Skin epidermis (tissue), 12 donors: ENCODE measurements around the gene NFAT5.
"Not testable (repeated sequence)": the region's sequence is repeated elsewhere in the genome, so short reads cannot be mapped to it uniquely, and the experiment has no call there.

Source experiments
- H3K27ac ChIP-seq, 21 experiments: fragments of 200-600 bp; sonication (generic) in 11 of 21; one replicate each; pipeline ENCODE4 v1.5.0; 2020; ENCODE audit warnings: mild to moderate bottlenecking in 3 of 21, inconsistent platforms in 2 of 21, moderate library complexity in 2 of 21
- H3K4me3 ChIP-seq, 7 experiments: fragments of 200-600 bp; sonication (generic) in 2 of 7; one replicate each; pipeline ENCODE4 v1.5.0; 2020; ENCODE audit warnings: inconsistent platforms in 2 of 7, mild to moderate bottlenecking in 2 of 7, moderate library complexity in 1 of 7

Gene NFAT5

DNA sequence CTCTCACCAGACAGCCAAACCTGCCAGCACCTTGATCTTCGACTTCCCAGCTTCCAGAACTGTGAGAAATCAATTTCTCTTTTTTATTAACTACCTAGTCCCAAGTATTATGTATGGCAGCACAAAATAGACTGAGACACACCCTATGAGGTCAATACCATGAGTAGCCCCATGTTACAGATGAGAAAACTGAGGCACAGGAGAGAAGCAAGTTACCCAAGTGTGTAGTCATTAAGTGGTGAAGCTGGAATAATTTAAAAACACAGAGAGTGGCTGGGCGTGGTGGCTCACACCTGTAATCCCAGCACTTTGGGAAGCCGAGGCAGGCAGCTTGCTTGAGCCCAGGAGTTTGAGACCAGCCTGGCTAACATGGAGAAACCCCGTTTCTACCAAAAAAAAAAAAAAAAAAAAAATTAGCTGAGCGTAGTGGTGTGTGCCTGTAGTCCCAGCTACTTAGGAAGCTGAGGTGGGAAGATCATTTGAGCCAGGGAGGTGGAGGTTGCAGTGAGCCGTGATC, 155.7 kb downstream of the NFAT5 start:
- Histone ChIP-seq H3K4me3 (no peak overlapping the region), H3K27ac (no peak overlapping the region)

DNA sequence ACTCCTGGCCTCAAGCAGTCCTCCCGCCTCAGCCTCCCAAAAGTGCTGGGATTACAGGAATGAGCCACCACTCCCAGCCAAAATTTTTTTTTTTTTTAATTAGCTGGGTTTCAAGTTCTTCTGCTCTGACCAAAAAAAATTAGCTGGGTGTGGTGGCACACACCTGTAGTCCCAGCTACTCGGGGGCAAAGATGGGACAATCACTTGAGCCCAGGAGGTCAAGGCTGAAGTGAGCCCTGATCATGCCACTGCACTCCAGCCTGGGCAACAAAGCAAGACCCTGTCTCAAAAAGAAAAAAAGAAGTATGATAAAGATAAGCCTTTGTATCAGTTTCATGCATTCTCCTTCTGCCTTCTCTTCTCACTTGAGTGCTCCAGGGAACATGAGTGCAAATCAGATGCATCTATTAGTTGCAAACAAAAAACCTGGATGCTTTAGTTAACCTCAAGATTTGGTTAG, 158.7 kb downstream of the NFAT5 start:
- H3K27ac ChIP-seq = peak overlapping the region in 9 of 21 experiments; percentile 2 to 40 (median 35)
- H3K4me3 ChIP-seq = no peak overlapping the region

DNA sequence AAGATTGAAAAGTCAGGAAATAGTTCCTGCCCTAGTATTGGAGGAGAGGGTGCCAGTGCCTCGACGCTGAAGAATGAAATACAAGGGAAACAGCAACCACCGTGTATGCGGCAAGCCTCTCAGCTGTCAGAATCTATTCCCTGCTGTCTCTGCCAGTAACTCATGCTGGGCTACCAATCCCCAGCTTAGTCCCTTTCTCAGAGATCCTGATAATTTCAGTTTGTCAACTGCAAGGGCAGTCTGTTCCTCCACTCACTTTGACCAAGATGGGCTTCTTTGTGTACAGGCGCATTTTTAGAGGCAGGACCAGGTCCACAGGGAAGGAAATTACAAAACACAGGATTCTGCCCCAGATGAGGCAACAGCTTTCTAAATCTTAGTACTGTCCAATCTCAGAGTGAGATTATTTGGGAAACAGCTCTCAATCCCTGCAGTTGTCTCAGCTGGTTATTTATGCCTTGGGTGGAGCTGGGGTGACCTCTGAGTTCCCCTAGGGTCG, 159.3 kb downstream of the NFAT5 start:
- no peak overlapping the region for H3K4me3 ChIP-seq
- peak overlapping the region in 11 of 21 experiments; percentile 2 to 40 (median 30) for H3K27ac ChIP-seq

DNA sequence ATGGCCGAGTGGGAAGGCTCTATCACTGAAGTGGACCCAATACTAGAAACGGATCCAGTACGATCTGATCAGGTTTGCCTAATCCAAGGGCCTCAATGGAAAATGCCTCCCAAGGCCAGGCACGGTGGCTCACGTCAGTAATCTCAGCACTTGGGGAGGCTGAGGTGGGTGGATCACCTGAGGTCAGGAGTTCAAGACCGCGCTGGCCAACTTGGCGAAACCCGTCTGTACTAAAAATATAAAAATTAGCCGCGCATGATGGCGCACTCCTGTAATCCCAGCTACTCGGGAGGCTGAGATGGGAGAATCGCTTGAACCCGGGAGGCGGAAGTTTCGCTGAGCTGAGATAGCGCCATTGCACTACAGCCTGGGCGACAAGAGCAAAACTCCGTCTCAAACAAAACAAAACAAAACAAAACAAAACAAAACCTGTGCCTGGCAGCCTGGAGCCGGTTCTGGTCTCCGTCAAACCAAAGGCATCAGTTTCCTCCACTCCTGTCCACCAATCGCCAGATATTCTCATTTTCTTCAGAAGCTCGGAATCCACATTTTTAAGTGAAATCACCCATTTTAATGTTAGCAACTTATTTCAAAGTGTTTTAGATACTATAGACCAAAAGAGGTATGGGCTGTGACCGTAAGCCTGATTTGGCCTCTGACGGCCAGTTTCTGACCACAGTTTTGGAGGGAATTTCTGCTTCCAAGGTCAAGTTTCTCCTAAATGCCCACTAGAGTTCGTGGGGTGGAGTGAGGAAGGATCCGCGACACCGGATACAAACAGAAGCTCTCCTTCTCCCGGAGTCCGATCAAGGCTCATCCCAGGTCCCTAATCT, 159.9 kb downstream of the NFAT5 start:
- Histone ChIP-seq H3K27ac (peak overlapping the region in 18 of 21 experiments; percentile 3 to 89 (median 75)), H3K4me3 (peak overlapping the region; percentile 37 to 54 (median 44))

DNA sequence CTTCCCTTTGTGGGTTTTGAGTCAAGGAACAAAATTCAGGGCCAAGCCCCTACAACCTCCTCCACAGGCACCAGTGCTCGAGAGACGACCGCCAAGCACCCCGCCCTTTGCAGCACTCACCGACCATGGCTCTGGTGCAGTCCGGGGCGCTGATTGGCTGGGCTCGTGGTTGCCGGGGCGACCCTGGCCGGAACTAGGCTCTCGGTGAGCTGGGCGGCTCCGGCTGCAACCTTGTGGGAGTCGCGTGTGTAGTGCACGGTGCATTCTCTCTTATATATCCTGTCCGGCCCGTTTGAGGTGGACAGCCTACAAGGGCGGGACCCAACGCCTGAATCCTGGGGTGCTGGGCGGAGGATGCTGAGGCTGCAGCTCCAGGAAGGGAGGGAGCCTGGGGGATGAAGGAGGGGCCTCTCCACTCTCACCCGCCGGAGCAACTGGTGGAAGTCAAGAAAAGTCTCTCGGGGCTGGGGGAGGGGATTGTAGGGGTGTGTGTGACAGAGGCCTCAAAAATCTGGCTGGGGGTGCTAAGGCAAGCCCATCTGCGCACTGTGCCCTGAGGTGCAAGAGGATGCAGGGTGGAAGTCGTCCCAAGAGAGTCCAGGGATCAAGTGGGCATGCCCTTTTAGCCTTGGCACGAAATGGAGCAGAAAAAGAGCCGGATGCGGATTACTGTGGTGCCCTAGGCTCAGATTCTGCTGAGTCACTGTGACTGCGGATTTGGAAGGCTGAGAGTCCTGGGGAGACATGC, 160.7 kb downstream of the NFAT5 start, which contains the start of gene NQO1:
TSS of gene NQO1 (minus strand) at position 248 of the 748 bp plus-strand sequence. CDS start at position 127, 121 bp downstream.
- peak within 1 kb of the TSS; percentile 37 to 54 (median 44) for H3K4me3 ChIP-seq
- H3K27ac ChIP-seq = peak within 1 kb of the TSS in 20 of 21 experiments; percentile 30 to 89 (median 75)

DNA sequence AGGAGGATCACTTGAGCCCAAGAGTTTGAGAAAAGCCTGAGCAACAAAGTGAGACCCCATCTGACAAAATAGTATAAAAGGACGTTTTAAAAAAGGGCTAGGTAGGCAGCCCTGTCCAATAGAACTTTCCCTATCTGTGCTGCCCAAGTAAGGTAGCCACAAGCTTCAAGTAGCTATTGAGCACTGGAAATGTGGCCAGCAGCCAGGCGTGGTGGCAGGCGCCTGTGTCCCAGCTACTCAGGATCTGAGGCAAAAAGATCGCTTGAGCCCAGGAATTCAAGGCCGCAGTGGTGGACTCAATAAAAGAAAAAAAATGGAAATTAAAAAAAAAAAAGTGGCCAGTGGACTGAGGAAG, 162.1 kb downstream of the NFAT5 start:
- H3K4me3 ChIP-seq = no peak overlapping the region
- peak overlapping the region in 1 of 21 experiments; percentile 89 for H3K27ac ChIP-seq

DNA sequence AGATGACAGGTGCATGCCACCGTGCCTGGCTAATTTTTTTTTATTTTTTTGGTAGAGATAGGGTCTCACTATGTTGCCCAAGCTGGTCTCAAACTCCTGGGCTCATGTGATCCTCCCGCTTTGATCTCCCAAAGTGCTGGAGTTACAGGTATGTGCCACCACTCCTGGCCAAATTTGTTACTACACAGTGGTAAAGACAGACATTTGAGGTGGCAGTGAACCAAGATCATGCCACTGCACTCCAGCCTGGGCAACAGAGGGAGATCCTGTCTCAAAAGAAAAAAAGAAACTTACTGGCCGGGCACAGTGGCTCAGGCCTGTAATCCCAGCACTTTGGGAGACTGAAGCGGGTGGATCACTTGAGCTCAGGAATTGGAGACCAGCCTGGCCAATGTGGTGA, 163.3 kb downstream of the NFAT5 start:
- H3K27ac ChIP-seq, H3K4me3 ChIP-seq: not testable (repeated sequence)

DNA sequence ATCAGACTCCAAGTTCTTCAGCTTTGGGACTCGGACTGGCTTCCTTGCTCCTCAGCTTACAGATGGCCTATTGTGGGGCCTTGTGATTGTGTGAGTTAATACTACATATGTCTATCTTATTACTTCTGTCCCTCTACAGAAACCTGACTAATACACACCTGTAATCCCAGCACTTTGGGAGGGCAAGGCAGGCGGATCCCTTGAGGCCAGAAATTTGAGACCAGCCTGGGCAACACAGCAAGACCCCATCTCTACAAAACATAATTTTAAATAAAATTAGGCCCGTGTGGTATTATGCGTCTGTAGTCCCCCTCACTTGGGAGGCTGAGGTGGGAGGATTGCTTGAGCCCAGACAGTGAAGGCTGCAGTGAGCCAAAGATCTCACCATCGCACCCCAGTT, 165.5 kb downstream of the NFAT5 start:
- not testable (repeated sequence) for H3K27ac ChIP-seq, H3K4me3 ChIP-seq

DNA sequence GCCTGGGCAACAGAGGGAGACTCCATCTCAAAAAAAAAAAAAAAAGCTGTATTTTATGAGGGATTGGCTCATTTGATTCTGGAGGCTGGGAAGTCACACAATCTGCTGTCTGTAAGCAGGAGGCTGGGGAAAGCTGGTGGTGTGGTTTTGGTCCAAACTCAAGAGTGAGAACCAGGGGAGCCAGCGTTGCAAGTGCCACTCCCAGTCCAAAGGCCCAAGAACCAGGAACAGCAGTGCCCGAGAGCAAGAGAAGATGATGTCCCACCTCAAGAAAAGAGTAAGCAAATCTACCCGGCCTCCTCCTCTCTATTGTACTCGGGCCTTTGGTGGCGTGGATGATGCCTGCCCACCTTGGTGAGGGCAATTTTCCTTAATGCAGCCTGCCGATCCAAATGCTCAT, 166.3 kb downstream of the NFAT5 start:
- Histone ChIP-seq H3K27ac (no peak overlapping the region), H3K4me3 (no peak overlapping the region)

DNA sequence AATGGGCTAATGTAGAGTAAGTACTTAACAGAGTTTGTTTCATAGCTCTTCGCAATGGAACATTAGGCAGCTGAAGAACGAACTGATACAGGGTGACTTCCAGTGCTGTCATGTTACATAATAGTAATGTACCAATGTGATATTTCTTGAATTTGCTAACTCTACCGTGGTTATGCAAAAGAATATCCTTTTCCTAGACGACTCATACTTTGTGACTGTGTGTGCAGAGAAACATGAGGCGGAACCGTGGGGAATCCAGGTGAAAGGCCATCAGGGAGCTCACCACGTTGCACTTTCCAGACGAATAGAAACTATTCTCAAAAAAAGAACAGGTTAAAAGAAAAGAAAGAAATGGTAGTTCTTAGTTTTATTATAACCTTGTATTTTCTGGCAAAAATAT, 175.8 kb downstream of the NFAT5 start:
- peak overlapping the region in 1 of 21 experiments; percentile 43 for H3K27ac ChIP-seq

DNA sequence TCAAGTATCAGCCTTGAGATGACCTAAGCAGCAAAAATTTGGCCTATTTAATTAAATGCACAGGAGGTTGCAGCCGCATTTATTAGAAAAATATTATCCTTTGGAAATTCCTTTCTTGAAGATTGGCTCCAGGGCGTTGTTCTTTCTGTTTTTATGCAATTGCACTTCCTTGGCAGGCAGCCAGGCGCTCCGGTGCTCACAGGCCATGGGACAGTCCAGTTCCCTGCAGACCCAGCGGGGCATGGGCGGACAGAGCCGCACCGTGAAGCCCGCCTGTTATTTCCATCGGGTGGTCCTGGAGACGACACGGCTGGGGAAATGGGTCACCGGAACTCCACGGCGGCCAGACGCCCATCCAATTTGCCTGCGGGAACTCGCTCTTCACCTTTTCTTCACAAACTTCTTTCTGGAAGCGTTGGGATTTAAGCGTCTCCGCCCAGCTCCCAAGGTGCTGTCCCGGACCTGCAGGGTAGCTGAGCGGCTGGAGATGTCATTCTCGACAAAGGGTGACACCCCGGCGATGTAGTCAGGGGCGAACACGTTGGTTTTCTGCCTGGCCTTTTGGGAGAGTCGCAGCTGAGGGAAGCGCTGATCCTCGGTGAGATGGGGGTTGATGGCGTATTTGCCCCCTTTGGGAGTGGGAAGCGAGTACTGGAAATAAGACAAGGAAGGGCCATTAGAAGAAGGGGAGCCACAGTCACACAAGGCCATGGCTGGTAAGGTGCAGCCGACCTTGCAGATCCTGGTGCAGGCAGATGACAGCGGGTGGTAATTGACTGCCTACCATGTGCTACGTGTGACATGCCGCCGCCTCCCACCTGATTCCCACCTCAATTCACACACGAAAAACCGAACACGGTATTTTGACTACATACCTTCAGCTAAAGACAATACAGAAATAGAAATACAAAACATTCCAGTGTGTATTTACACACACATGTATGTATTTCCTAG, 176.5 kb downstream of the NFAT5 start:
- no peak overlapping the region for H3K4me3 ChIP-seq
- peak overlapping the region in 1 of 21 experiments; percentile 43 for H3K27ac ChIP-seq

More for the DNA sequence above, 175.8 kb downstream of the NFAT5 start:
- H3K4me3 ChIP-seq = no peak overlapping the region

DNA sequence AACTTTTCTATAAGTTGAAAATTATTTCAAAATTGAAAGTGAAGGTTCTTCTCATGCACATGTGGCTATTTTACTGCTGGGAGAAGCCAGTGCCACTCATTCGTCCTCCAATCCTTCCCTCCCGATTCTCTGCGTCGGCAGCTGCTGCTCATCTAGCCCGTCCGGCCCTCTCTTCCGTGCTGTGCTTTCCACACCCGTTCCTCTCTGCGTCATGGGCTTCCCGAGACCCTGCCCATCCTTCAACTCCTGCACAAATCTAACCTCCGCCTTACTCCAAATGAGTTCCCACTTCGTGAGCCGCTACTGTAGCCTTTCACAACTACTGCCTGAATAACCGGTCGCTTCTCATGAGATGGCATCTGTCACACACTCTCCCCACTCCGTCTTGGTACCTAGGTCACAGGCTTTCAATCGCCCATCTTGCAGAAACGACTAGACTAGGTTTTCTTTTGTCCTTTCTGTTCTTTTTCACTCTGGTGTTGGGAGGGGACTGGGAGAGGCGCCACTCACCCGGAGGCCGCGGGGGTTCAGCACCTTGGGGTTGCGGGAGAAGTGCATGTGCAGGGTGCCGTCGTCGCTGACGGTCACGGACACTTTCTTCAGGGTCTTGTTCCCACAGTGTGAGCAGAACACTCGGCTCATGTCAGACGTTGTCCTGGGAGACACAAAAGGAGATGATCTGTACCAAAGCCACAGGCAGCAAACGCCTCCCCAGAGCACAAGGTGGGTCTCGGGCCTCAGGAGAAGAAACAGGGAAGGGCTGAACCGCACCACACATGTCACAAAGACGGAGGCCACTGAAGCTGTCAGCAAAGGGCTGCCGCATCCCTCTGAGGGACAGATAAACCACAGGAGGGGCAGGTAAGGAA, 178.8 kb downstream of the NFAT5 start:
- no peak overlapping the region for H3K4me3 ChIP-seq
- no peak overlapping the region for H3K27ac ChIP-seq

DNA sequence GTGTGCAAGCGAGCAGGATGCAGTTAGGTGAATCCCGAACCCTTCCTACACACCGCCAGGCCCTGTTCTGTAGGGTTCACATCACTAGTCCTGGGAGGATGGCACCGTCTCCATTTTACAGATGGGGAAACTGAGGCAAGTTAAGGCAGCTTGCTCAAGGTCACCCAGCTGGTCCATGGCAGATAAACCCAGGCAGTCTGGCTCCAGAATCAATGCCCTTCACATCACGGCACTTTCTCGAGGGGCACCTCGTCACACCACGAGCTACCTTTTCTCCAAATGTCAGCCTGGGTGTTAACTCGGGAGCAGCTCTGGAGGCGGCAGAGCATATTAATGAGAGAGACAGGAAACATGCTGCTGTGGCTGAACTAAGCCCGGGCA, 179.5 kb downstream of the NFAT5 start:
- H3K4me3 ChIP-seq = no peak overlapping the region
- no peak overlapping the region for H3K27ac ChIP-seq

DNA sequence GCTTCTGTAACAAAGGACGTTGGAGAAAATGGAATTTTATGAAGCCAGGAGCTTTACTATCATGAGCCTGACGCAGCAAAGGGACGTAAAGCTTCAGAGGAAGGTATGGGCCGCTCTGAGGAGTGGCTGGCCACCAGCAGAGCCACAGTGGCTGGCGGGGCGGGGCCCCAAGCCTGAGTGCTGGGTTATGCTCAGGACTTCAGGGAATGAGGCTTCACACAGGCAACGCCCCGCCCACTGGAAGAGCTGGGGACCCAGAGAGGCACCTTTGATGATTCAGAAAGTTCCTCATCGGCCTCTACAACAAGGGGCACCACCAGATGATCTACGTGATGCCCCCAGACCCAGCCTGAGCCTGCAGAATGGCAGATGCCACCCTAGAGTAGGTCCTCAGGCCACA, 180.2 kb downstream of the NFAT5 start:
- Histone ChIP-seq H3K4me3 (no peak overlapping the region), H3K27ac (no peak overlapping the region)

DNA sequence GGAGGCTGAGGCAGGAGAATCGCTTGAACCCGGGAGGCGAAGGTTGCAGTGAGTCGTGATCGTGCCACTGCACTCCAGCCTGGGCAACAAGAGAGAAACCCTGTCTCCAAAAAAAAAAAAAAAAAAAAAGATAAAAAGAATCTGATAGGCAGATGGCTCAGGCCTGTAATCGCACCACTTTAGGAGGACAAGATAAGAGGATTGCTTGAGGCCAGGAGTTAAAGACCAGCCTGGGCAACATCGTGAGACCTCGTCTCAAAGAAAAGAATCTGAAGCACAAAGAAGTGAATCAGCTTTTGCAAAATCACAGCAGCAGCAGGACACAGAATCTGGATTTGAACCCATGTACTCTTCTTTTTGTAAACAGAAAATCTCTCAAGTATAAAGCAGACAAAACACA, 181.3 kb downstream of the NFAT5 start:
- H3K4me3 ChIP-seq = no peak overlapping the region
- no peak overlapping the region for H3K27ac ChIP-seq

DNA sequence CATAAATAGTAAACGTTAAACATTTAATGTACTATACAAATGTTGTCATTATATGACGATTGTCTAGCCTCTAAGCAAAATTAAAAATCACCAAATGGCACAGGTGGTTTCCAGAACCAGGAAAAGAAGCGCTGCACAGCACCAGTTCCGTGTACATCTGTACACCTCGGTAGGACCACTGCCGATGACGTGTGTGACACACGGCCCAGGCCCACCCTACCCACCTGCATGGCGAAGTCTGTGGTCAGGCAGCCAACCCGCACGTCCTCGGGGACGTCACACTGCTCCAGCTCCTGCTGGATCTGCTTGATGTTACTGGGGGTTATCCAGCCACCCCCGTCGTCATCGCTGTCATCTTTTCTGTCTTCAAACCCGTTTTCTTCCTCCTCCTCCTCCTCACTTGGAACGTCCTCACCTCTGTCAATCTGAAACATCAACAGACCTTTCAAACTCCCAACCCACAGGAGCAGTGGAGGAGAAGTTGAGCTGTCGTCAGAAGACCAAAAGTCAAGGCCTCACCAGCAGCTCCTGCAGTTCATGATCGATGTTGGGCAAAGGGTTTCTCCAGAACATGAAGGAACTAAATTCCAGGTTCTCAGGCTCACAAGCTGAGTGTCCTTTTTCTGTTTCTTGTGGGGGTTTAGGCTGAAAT, 183.1 kb downstream of the NFAT5 start:
- H3K27ac ChIP-seq = no peak overlapping the region

DNA sequence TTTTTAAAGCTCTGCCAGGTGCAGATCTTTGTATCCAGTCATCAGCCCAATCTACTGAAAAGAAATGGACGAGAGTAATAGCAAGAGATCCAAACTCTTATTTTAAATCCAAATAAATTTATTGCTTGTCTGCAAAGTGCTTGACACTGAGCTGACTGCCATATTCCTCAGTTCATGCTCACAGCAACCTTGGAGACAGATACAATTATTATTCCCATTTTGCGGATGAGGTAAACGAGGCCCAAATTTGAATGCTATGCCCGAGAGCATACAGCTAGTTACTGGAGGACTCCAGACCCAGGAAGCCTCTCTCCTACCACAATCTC, 188.3 kb downstream of the NFAT5 start:
- Histone ChIP-seq H3K27ac (peak overlapping the region; percentile 47 to 93 (median 86)), H3K4me3 (peak overlapping the region; percentile 70 to 96 (median 80))

More for the DNA sequence above, 183.1 kb downstream of the NFAT5 start:
- no peak overlapping the region for H3K4me3 ChIP-seq
